SK-N-SH (cell line): ENCODE measurements around the gene SPON1. TPM values are rescaled to one million over a fixed set of nuclear protein-coding genes. Genes with fewer than 3 reads are reported as not detected.

Experiments used
- CTCF ChIA-PET: fragments of 300-600, 350-600 bp; formaldehyde crosslinking; extraction: SDS; loops from one replicate; lab custom pipeline; 2021; lab: Yijun Ruan, JAX
- POLR2A ChIA-PET: fragments of 350-600 bp; sonication (Branson Sonifier 250); formaldehyde crosslinking; extraction: SDS; loops from one replicate; lab custom pipeline; 2020; ENCODE audit warnings: antibody characterized with exemption, inconsistent platforms; lab: Yijun Ruan, JAX
- DNase-seq: peaks from one replicate; pipeline ENCODE4 v3.0.0; 2012
- H2AFZ ChIP-seq: fragments of 200-600 bp; sonication (generic); 2 replicates; pipeline ENCODE4 v1.8.1; 2016; ENCODE audit warnings: antibody characterized with exemption, mild to moderate bottlenecking, low read depth
- H3F3A ChIP-seq: fragments of 200-600 bp; sonication (generic); replicated peaks from 2 replicates; pipeline ENCODE3; 2016; ENCODE audit warnings: antibody characterized with exemption, mild to moderate bottlenecking; ENCODE audit not compliant: insufficient read depth
- H3K27ac ChIP-seq, 2 experiments: fragments of 200-500 bp in 1 of 2; fragments of 200-600 bp in 1 of 2; sonication (Bioruptor generic) in 1 of 2; sonication (generic), shearing (Covaris generic) in 1 of 2; 2 replicates each; pipeline versions ENCODE4 v1.5.1 to v1.6.1; 2014 to 2016; ENCODE audit warnings: low read depth in 2 of 2, inconsistent platforms in 1 of 2, low read length in 1 of 2, mild to moderate bottlenecking in 1 of 2, mixed read lengths in 1 of 2
- H3K27me3 ChIP-seq: fragments of 200-600 bp; sonication (generic), shearing (Covaris generic); 2 replicates; pipeline ENCODE4 v1.6.1; 2016; ENCODE audit warnings: mixed run types; ENCODE audit not compliant: insufficient read depth
- H3K36me3 ChIP-seq, 2 experiments: fragments of 200-500 bp in 1 of 2; fragments of 200-600 bp in 1 of 2; sonication (Bioruptor generic) in 1 of 2; sonication (generic) in 1 of 2; replicated peaks in 1 of 2; 2 replicates each; pipeline versions ENCODE3 to v1.5.1; 2014 to 2016; ENCODE audit warnings: low read length in 1 of 2, mild to moderate bottlenecking in 1 of 2; ENCODE audit not compliant: insufficient read depth in 2 of 2, control insufficient read depth in 1 of 2
- H3K4me1 ChIP-seq, 2 experiments: fragments of 200-500 bp in 1 of 2; fragments of 200-600 bp in 1 of 2; sonication (Bioruptor generic) in 1 of 2; sonication (generic), shearing (Covaris generic) in 1 of 2; 2 replicates each; pipeline versions ENCODE4 v1.5.1 to v1.6.1; 2014 to 2016; ENCODE audit warnings: low read depth in 1 of 2, low read length in 1 of 2, mixed run types in 1 of 2; ENCODE audit not compliant: insufficient read depth in 2 of 2, control insufficient read depth in 1 of 2
- H3K4me2 ChIP-seq: fragments of 200-600 bp; sonication (generic), shearing (Covaris generic); 2 replicates; pipeline ENCODE4 v1.6.1; 2017; ENCODE audit warnings: mixed run types
- H3K4me3 ChIP-seq, 2 experiments: fragments of 200-500 bp in 1 of 2; fragments of 200-600 bp in 1 of 2; sonication (Bioruptor generic) in 1 of 2; sonication (generic), shearing (Covaris generic) in 1 of 2; 2 replicates each; pipeline versions ENCODE4 v1.5.1 to v1.8.1; 2014 to 2016; ENCODE audit warnings: low read depth in 2 of 2, inconsistent platforms in 1 of 2, low read length in 1 of 2, mild to moderate bottlenecking in 1 of 2, mixed read lengths in 1 of 2, moderate library complexity in 1 of 2
- H3K79me2 ChIP-seq: fragments of 200-600 bp; sonication (generic); 2 replicates; pipeline ENCODE4 v1.8.1; 2017; ENCODE audit warnings: mild to moderate bottlenecking; ENCODE audit not compliant: insufficient read depth
- H3K9ac ChIP-seq: fragments of 200-600 bp; sonication (generic); 2 replicates; pipeline ENCODE4 v1.6.1; 2017; ENCODE audit warnings: mixed run types
- H3K9me2 ChIP-seq: fragments of 200-600 bp; sonication (generic); 2 replicates; pipeline ENCODE4 v1.6.1; 2017; ENCODE audit warnings: mixed run types
- H3K9me3 ChIP-seq: fragments of 200-600 bp; sonication (generic); 2 replicates; pipeline ENCODE4 v1.6.1; 2017; ENCODE audit warnings: mixed run types, mild to moderate bottlenecking, moderate library complexity
- H4K20me1 ChIP-seq: fragments of 200-600 bp; sonication (generic); 2 replicates; pipeline ENCODE4 v1.6.1; 2017; ENCODE audit warnings: mild to moderate bottlenecking, mixed run types; ENCODE audit not compliant: insufficient read depth
- EP300 ChIP-seq, 2 experiments: IDR thresholded peaks; 2 replicates each; pipeline versions ENCODE4 v1.4.0 to v1.6.1; 2012; ENCODE audit warnings: borderline replicate concordance in 1 of 2, low read depth in 1 of 2, low read length in 1 of 2
- FOXM1 ChIP-seq: IDR thresholded peaks from 2 replicates; pipeline ENCODE4 v1.4.0; 2012; ENCODE audit warnings: low read depth, mild to moderate bottlenecking
- GATA2 ChIP-seq: sonication (generic); formaldehyde crosslinking; IDR thresholded peaks from 2 replicates; pipeline ENCODE4 v1.5.0; 2020; ENCODE audit warnings: mild to moderate bottlenecking, missing genetic modification reagents
- IRF3 ChIP-seq: fragments of 150-350 bp; IDR thresholded peaks from 2 replicates; pipeline ENCODE4 v1.6.1; 2016; ENCODE audit warnings: mild to moderate bottlenecking, low read depth, low read length
- JUND ChIP-seq: IDR thresholded peaks from 2 replicates; pipeline ENCODE4 v1.4.0; 2012
- NRF1 ChIP-seq: IDR thresholded peaks from 2 replicates; pipeline ENCODE4 v1.6.1; 2012; ENCODE audit warnings: low read depth, mild to moderate bottlenecking, low read length
- SMC3 ChIP-seq: IDR thresholded peaks from 2 replicates; pipeline ENCODE4 v1.6.1; 2012; ENCODE audit warnings: low read depth, low read length, improper control_type of control experiment
- TAF1 ChIP-seq: IDR thresholded peaks from 2 replicates; pipeline ENCODE4 v1.6.1; 2012; ENCODE audit warnings: low read depth, mild to moderate bottlenecking, low read length, moderate library complexity, borderline replicate concordance
- TCF12 ChIP-seq: IDR thresholded peaks from 2 replicates; pipeline ENCODE4 v1.4.0; 2012
- YY1 ChIP-seq: IDR thresholded peaks from 2 replicates; pipeline ENCODE4 v1.4.0; 2012; ENCODE audit warnings: low read depth, mild to moderate bottlenecking
- ZBTB33 ChIP-seq: IDR thresholded peaks from 2 replicates; pipeline ENCODE4 v1.4.0; 2012; ENCODE audit warnings: low read depth, borderline replicate concordance
- WGBS: methylation state at CpG from one replicate; pipeline ENCODE4 v1.1.6; 2017; ENCODE audit warnings: low lambda C conversion rate; 5-methylcytosine and 5-hydroxymethylcytosine counted together
- polyA plus RNA-seq, 3 experiments: library from polyadenylated mRNA; depleted of rRNA; stranded (reverse); fragments of >200 nt; gene quantifications; 2 replicates each; pipeline ENCODE4 v1.2.3, GENCODE V29; 2012
- TF ChIP-seq, protein P1 (sequence below): IDR thresholded peaks from 2 replicates; pipeline ENCODE4 v1.6.1; 2012; ENCODE audit warnings: mild to moderate bottlenecking, low read depth, low read length, moderate library complexity
- TF ChIP-seq, protein P2 (sequence below): fragments of 150-350 bp; IDR thresholded peaks from 2 replicates; pipeline ENCODE4 v1.6.1; 2017; ENCODE audit warnings: antibody characterized with exemption, low read length, low read depth, borderline replicate concordance
- TF ChIP-seq, protein P3 (sequence below): IDR thresholded peaks from 2 replicates; pipeline ENCODE4; 2012
- TF ChIP-seq, protein P4 (sequence below): IDR thresholded peaks from 2 replicates; pipeline ENCODE4 v1.4.0; 2012; ENCODE audit warnings: low read depth, borderline replicate concordance

SPON1 gene
- polyA plus RNA-seq, 1 of the 3 experiments (the other 2 are of a cell fraction): not detected

- H3K27me3 ChIP-seq: no peaks in the 10 kb centered on the region; the same call in 1 of the 2 replicates
- H3K4me2 ChIP-seq: no peak overlapping the region
- CTCF ChIA-PET: interaction anchor here (1.1 to 1.3 kb wide), 2 partner anchors 20 to 151 kb away, joined by 3 to 4 read pairs; no protein-coding TSS in a partner anchor
- H3K79me2 ChIP-seq: no peaks in the 10 kb centered on the region
- H3F3A ChIP-seq: no peaks in the 10 kb centered on the region
- H3K9me3 ChIP-seq: no peaks in the 10 kb centered on the region
- no peaks in the 10 kb centered on the region for H4K20me1 ChIP-seq
- 53% methylated on average over 10 of the region's 11 CpGs for WGBS
- no peaks in the 10 kb centered on the region for H3K9me2 ChIP-seq
- no peak for DNase-seq
- H3K36me3 ChIP-seq: no peaks in the 10 kb centered on the region
- H3K4me1 ChIP-seq: no peaks in the 10 kb centered on the region; a peak in 1 of 4 replicates
- TF ChIP-seq, protein P1, sequence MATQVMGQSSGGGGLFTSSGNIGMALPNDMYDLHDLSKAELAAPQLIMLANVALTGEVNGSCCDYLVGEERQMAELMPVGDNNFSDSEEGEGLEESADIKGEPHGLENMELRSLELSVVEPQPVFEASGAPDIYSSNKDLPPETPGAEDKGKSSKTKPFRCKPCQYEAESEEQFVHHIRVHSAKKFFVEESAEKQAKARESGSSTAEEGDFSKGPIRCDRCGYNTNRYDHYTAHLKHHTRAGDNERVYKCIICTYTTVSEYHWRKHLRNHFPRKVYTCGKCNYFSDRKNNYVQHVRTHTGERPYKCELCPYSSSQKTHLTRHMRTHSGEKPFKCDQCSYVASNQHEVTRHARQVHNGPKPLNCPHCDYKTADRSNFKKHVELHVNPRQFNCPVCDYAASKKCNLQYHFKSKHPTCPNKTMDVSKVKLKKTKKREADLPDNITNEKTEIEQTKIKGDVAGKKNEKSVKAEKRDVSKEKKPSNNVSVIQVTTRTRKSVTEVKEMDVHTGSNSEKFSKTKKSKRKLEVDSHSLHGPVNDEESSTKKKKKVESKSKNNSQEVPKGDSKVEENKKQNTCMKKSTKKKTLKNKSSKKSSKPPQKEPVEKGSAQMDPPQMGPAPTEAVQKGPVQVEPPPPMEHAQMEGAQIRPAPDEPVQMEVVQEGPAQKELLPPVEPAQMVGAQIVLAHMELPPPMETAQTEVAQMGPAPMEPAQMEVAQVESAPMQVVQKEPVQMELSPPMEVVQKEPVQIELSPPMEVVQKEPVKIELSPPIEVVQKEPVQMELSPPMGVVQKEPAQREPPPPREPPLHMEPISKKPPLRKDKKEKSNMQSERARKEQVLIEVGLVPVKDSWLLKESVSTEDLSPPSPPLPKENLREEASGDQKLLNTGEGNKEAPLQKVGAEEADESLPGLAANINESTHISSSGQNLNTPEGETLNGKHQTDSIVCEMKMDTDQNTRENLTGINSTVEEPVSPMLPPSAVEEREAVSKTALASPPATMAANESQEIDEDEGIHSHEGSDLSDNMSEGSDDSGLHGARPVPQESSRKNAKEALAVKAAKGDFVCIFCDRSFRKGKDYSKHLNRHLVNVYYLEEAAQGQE: no peak
- no peak for TF ChIP-seq EP300 (IDR thresholded peaks at IDR 0.05; ENCODE audit: borderline replicate concordance in 1 of 2, low read depth in 1 of 2, low read length in 1 of 2)
- TF ChIP-seq NRF1: no peak
- TF ChIP-seq, protein P2, sequence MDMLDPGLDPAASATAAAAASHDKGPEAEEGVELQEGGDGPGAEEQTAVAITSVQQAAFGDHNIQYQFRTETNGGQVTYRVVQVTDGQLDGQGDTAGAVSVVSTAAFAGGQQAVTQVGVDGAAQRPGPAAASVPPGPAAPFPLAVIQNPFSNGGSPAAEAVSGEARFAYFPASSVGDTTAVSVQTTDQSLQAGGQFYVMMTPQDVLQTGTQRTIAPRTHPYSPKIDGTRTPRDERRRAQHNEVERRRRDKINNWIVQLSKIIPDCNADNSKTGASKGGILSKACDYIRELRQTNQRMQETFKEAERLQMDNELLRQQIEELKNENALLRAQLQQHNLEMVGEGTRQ: no peak
- TF ChIP-seq FOXM1: no peak
- no peak for TF ChIP-seq SMC3
- no peak overlapping the region for H2AFZ ChIP-seq
- no peak overlapping the region for H3K4me3 ChIP-seq
- no peak overlapping the region for H3K9ac ChIP-seq
- H3K27ac ChIP-seq: no peak overlapping the region
- POLR2A ChIA-PET: no interaction called here
Measured at GRCh38 chr11:14229472-14229871, 266.9 kb downstream of the SPON1 start.

DNA sequence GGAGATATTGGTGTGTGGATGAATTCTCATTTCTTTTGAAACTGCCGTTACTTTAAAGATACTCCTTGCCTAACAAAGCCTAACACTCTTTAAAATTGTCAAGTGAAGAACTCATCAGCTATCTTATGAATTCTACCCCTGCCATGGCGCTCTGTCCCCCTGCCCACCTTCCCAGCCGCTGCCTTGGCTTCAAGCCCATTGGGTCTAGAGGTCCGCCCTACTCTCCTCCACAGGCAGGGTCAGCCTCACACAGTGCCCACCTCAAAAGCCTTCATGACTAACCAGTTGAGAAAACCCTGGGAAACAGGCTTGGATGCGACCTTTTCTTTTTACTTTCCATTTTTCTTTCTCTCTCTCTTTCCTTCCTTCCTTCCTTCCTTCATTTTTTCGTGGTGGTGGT lies 267.9 kb downstream of the SPON1 start:
- Histone ChIP-seq H3K4me2 (no peak overlapping the region), H3K9ac (no peak overlapping the region), H3K9me3 (no peaks in the 10 kb centered on the region), H3K9me2 (no peaks in the 10 kb centered on the region), H3F3A (no peaks in the 10 kb centered on the region), H3K79me2 (no peaks in the 10 kb centered on the region), H3K4me1 (no peaks in the 10 kb centered on the region; a peak in 1 of 4 replicates), H3K4me3 (no peak overlapping the region), H2AFZ (no peak overlapping the region), H3K36me3 (no peaks in the 10 kb centered on the region), H4K20me1 (no peaks in the 10 kb centered on the region), H3K27ac (no peak overlapping the region), H3K27me3 (no peaks in the 10 kb centered on the region; the same call in 1 of the 2 replicates)
- 36% methylated on average over 6 of the region's 6 CpGs for WGBS
- POLR2A ChIA-PET: no interaction called here
- no peak for DNase-seq
- CTCF ChIA-PET: interaction anchor here (1.1 to 1.3 kb wide), 2 partner anchors 19 to 152 kb away, joined by 3 to 4 read pairs; no protein-coding TSS in a partner anchor
- TF ChIP-seq, protein P3, sequence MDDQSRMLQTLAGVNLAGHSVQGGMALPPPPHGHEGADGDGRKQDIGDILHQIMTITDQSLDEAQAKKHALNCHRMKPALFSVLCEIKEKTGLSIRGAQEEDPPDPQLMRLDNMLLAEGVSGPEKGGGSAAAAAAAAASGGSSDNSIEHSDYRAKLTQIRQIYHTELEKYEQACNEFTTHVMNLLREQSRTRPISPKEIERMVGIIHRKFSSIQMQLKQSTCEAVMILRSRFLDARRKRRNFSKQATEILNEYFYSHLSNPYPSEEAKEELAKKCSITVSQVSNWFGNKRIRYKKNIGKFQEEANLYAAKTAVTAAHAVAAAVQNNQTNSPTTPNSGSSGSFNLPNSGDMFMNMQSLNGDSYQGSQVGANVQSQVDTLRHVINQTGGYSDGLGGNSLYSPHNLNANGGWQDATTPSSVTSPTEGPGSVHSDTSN: no peak
- TF ChIP-seq YY1 (no peak), IRF3 (no peak), NRF1 (no peak), JUND (no peak), FOXM1 (no peak), GATA2 (CRISPR knock-in tag) (no peak), ZBTB33 (no peak), TCF12 (no peak), TAF1 (no peak)
- TF ChIP-seq, protein P4, sequence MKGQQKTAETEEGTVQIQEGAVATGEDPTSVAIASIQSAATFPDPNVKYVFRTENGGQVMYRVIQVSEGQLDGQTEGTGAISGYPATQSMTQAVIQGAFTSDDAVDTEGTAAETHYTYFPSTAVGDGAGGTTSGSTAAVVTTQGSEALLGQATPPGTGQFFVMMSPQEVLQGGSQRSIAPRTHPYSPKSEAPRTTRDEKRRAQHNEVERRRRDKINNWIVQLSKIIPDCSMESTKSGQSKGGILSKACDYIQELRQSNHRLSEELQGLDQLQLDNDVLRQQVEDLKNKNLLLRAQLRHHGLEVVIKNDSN: no peak
